Osteoblast (primary cell): ENCODE measurements around the gene CCDC106. TPM values are rescaled to one million over a fixed set of nuclear protein-coding genes. Genes with fewer than 3 reads are reported as not detected.

ENCODE experiments used
- DNase-seq: peaks from one replicate; pipeline ENCODE4 v3.0.0; 2011; ENCODE audit warnings: low spot score, mixed read lengths; ENCODE audit not compliant: insufficient read length; ENCODE audit errors: missing footprints
- H2AFZ ChIP-seq: 2 replicates; pipeline ENCODE4 v1.6.0; 2011; ENCODE audit warnings: mild to moderate bottlenecking, low read length
- H3K27ac ChIP-seq: 2 replicates; pipeline ENCODE4 v1.5.1; 2011; ENCODE audit warnings: mild to moderate bottlenecking, low read depth, low read length, moderate library complexity
- H3K27me3 ChIP-seq: 2 replicates; pipeline ENCODE4 v1.6.0; 2012; ENCODE audit warnings: mild to moderate bottlenecking, control low read depth, inconsistent platforms, low read length, moderate library complexity; ENCODE audit not compliant: insufficient read depth
- H3K36me3 ChIP-seq: 2 replicates; pipeline ENCODE4 v1.5.1; 2011; ENCODE audit warnings: mild to moderate bottlenecking, low read length, control low read depth, moderate library complexity; ENCODE audit not compliant: insufficient read depth
- H3K4me1 ChIP-seq: 2 replicates; pipeline ENCODE4 v1.5.1; 2011; ENCODE audit warnings: mild to moderate bottlenecking, low read length, control low read depth, moderate library complexity; ENCODE audit not compliant: insufficient read depth
- H3K4me2 ChIP-seq: 2 replicates; pipeline ENCODE4 v1.6.0; 2011; ENCODE audit warnings: mild to moderate bottlenecking, low read length; ENCODE audit not compliant: insufficient read depth
- H3K4me3 ChIP-seq: fragments of 200-600 bp; sonication (generic); 3 replicates; pipeline ENCODE4 v1.5.1; 2012; ENCODE audit warnings: mild to moderate bottlenecking, low read length, inconsistent platforms; ENCODE audit not compliant: insufficient read depth
- H3K79me2 ChIP-seq: 2 replicates; pipeline ENCODE4 v1.6.0; 2012; ENCODE audit warnings: mild to moderate bottlenecking, low read length, control low read depth, inconsistent platforms; ENCODE audit not compliant: insufficient read depth
- H3K9me3 ChIP-seq: 2 replicates; pipeline ENCODE4 v1.5.1; 2011; ENCODE audit warnings: low read depth, low read length, control low read depth
- H4K20me1 ChIP-seq: 2 replicates; pipeline ENCODE4 v1.6.0; 2012; ENCODE audit warnings: mild to moderate bottlenecking, low read length, control low read depth; ENCODE audit not compliant: insufficient read depth
- CTCF ChIP-seq: IDR thresholded peaks from 2 replicates; pipeline ENCODE4 v1.5.1; 2011; ENCODE audit warnings: mild to moderate bottlenecking, low read depth, low read length, moderate library complexity; ENCODE audit errors: extremely low read depth
- total RNA-seq: library from RNA; depleted of rRNA; stranded (reverse); fragments of >200 nt; gene quantifications from 2 replicates; pipeline ENCODE4 v1.2.3, GENCODE V29; 2012

CCDC106 gene
- total RNA-seq, 1 donor = 10.5 TPM

- no peak for TF ChIP-seq CTCF
- H3K36me3 ChIP-seq = peaks cover 37% of the 10 kb centered on the region
- H2AFZ ChIP-seq = no peak overlapping the region
- H3K4me3 ChIP-seq = no peak overlapping the region
- H3K79me2 ChIP-seq = no peaks in the 10 kb centered on the region
- H3K4me1 ChIP-seq = no peaks in the 10 kb centered on the region
- H3K4me2 ChIP-seq = no peak overlapping the region
- no peak overlapping the region for H3K27ac ChIP-seq
- H4K20me1 ChIP-seq = no peaks in the 10 kb centered on the region
- H3K9me3 ChIP-seq = no peaks in the 10 kb centered on the region
- DNase-seq = peak; percentile 82
- H3K27me3 ChIP-seq = no peaks in the 10 kb centered on the region
Observed at GRCh38 chr19:55698256-55698655, 50.2 kb downstream of the CCDC106 start.

GRCh38 chr19:55699221-55699620 lies 51.2 kb downstream of the CCDC106 start:
- Histone ChIP-seq H2AFZ (no peak overlapping the region), H3K36me3 (peaks cover 32% of the 10 kb centered on the region), H3K9me3 (no peaks in the 10 kb centered on the region), H3K79me2 (no peaks in the 10 kb centered on the region), H3K4me3 (no peak overlapping the region), H3K27me3 (no peaks in the 10 kb centered on the region), H3K4me2 (no peak overlapping the region), H4K20me1 (no peaks in the 10 kb centered on the region), H3K4me1 (no peaks in the 10 kb centered on the region), H3K27ac (no peak overlapping the region)
- peak; percentile 64 for DNase-seq
- no peak for TF ChIP-seq CTCF

GRCh38 chr19:55700813-55701212 lies 52.8 kb downstream of the CCDC106 start:
- no peak for TF ChIP-seq CTCF
- Histone ChIP-seq H3K9me3 (no peaks in the 10 kb centered on the region), H3K4me3 (no peak overlapping the region)

GRCh38 chr19:55702131-55702627 lies 54.2 kb downstream of the CCDC106 start:
- no peaks in the 10 kb centered on the region for H3K9me3 ChIP-seq
- DNase-seq = peak; percentile 83
- H3K27ac ChIP-seq = no peak overlapping the region
- H3K27me3 ChIP-seq = no peaks in the 10 kb centered on the region
- no peaks in the 10 kb centered on the region for H3K79me2 ChIP-seq
- peaks cover 3% of the 10 kb centered on the region for H4K20me1 ChIP-seq
- no peak for TF ChIP-seq CTCF
- H3K4me2 ChIP-seq = no peak overlapping the region
- peaks cover 20% of the 10 kb centered on the region for H3K36me3 ChIP-seq
- no peak overlapping the region for H2AFZ ChIP-seq
- no peaks in the 10 kb centered on the region for H3K4me1 ChIP-seq
- H3K4me3 ChIP-seq = no peak overlapping the region

More at GRCh38 chr19:55700813-55701212, 52.8 kb downstream of the CCDC106 start:
- peak; percentile 61 for DNase-seq
- peaks cover 32% of the 10 kb centered on the region for H3K36me3 ChIP-seq
- no peak overlapping the region for H3K4me2 ChIP-seq
- no peak overlapping the region for H2AFZ ChIP-seq
- no peaks in the 10 kb centered on the region for H3K4me1 ChIP-seq
- H3K27ac ChIP-seq = no peak overlapping the region
- H4K20me1 ChIP-seq = peaks cover 3% of the 10 kb centered on the region
- no peaks in the 10 kb centered on the region for H3K27me3 ChIP-seq
- no peaks in the 10 kb centered on the region for H3K79me2 ChIP-seq

Other genes starting within 250 kb of the CCDC106 start
- 37.3 and 66.9 TPM in 2 replicates for gene UBE2S, start 240.4 kb upstream of the CCDC106 start, total RNA-seq
- gene SHISA7, start 204.9 kb upstream of the CCDC106 start, total RNA-seq = not detected in 2 replicates
- 55.4 and 65.1 TPM in 2 replicates for gene ISOC2, start 186.6 kb upstream of the CCDC106 start, total RNA-seq
- gene C19orf85, start 183.5 kb upstream of the CCDC106 start, total RNA-seq = not detected in 2 replicates
- gene ZNF628, start 171.6 kb upstream of the CCDC106 start, total RNA-seq = 1.5 and 2.9 TPM in 2 replicates
- 8.3 and 11.2 TPM in 2 replicates for gene NAT14, start 163.0 kb upstream of the CCDC106 start, total RNA-seq
- 22.7 and 77.4 TPM in 2 replicates for gene SSC5D, start 159.8 kb upstream of the CCDC106 start, total RNA-seq
- gene SBK2, start 111.1 kb upstream of the CCDC106 start, total RNA-seq = not detected in 2 replicates
- not detected in 2 replicates for gene SBK3, start 102.7 kb upstream of the CCDC106 start, total RNA-seq
- gene ZNF579, start 67.4 kb upstream of the CCDC106 start, total RNA-seq = 6.9 and 7.4 TPM in 2 replicates
- gene FIZ1, start 48.7 kb upstream of the CCDC106 start, total RNA-seq = 2.9 and 3.6 TPM in 2 replicates
- 11.2 TPM in 2 replicates for gene ZNF524, start 47.9 kb upstream of the CCDC106 start, total RNA-seq
- gene ZNF865, start 42.6 kb upstream of the CCDC106 start, total RNA-seq = 1.4 and 1.5 TPM in 2 replicates
- 6.5 and 8.7 TPM in 2 replicates for gene ZNF784, start 23.6 kb upstream of the CCDC106 start, total RNA-seq
- gene ZNF580, start 7.2 kb upstream of the CCDC106 start, total RNA-seq = 6.5 and 8.3 TPM in 2 replicates
- 25.7 and 28.6 TPM in 2 replicates for gene ZNF581, start 4.6 kb upstream of the CCDC106 start, total RNA-seq
- 64.5 and 70.2 TPM in 2 replicates for gene U2AF2, start 6.8 kb downstream of the CCDC106 start, total RNA-seq
- gene EPN1, start 27.0 kb downstream of the CCDC106 start, total RNA-seq = 25.0 and 31.5 TPM in 2 replicates
- gene NLRP9, start 90.2 kb downstream of the CCDC106 start, total RNA-seq = not detected in 2 replicates
- not detected in 2 replicates for gene RFPL4A, start 110.9 kb downstream of the CCDC106 start, total RNA-seq
- gene RFPL4AL1, start 120.9 kb downstream of the CCDC106 start, total RNA-seq = not detected in 2 replicates
- not detected in 2 replicates for gene NLRP11, start 183.8 kb downstream of the CCDC106 start, total RNA-seq
- not detected in 2 replicates for gene NLRP4, start 188.3 kb downstream of the CCDC106 start, total RNA-seq